GM19397 (cell line): Measurements from ENCODE around the gene LTBP1.

Experiments
- ATAC-seq: cut with Tn5 transposase; IDR thresholded peaks from one replicate; pipeline ENCODE4 v1.9.1; 2021; ENCODE audit warnings: mild to moderate bottlenecking, moderate library complexity; ENCODE audit not compliant: unreplicated experiment

Gene LTBP1

GRCh38 chr2:33178209-33178608 is 231.5 kb downstream of the LTBP1 start:
- ATAC-seq = no peak

- ATAC-seq = no peak
Measured at GRCh38 chr2:33180915-33181314, 234.2 kb downstream of the LTBP1 start.

GRCh38 chr2:33181466-33181865 is 234.7 kb downstream of the LTBP1 start:
- ATAC-seq = no peak

GRCh38 chr2:33184041-33184440 is 237.3 kb downstream of the LTBP1 start:
- ATAC-seq = no peak

- no peak for ATAC-seq
Measured at GRCh38 chr2:33186937-33187336, 240.2 kb downstream of the LTBP1 start.

- ATAC-seq = no peak
Measured at GRCh38 chr2:33188799-33189198, 242.0 kb downstream of the LTBP1 start.

- ATAC-seq = no peak
Measured at GRCh38 chr2:33190393-33190937, 243.7 kb downstream of the LTBP1 start.

GRCh38 chr2:33195891-33196290 is 249.1 kb downstream of the LTBP1 start:
- no peak for ATAC-seq

- ATAC-seq = no peak
Measured at GRCh38 chr2:33196700-33197099, 249.9 kb downstream of the LTBP1 start.

GRCh38 chr2:33197198-33197938 is 250.6 kb downstream of the LTBP1 start:
- ATAC-seq = no peak

GRCh38 chr2:33202641-33203522 is 256.1 kb downstream of the LTBP1 start:
- ATAC-seq = no peak

GRCh38 chr2:33204945-33205344 is 258.2 kb downstream of the LTBP1 start:
- ATAC-seq = peak; percentile 38

GRCh38 chr2:33205693-33206434 is 259.1 kb downstream of the LTBP1 start:
- peak; percentile 93 for ATAC-seq

- no peak for ATAC-seq
Measured at GRCh38 chr2:33207151-33207740, 260.5 kb downstream of the LTBP1 start.

- ATAC-seq = no peak
Measured at GRCh38 chr2:33208400-33208799, 261.6 kb downstream of the LTBP1 start.

GRCh38 chr2:33209976-33210375 is 263.2 kb downstream of the LTBP1 start:
- ATAC-seq = no peak

GRCh38 chr2:33210626-33211025 is 263.9 kb downstream of the LTBP1 start:
- ATAC-seq = no peak

GRCh38 chr2:33212151-33212550 is 265.4 kb downstream of the LTBP1 start:
- ATAC-seq = no peak

- no peak for ATAC-seq
Measured at GRCh38 chr2:33213244-33213643, 266.5 kb downstream of the LTBP1 start.

GRCh38 chr2:33213648-33214047 is 266.9 kb downstream of the LTBP1 start:
- no peak for ATAC-seq

- no peak for ATAC-seq
Measured at GRCh38 chr2:33214436-33214835, 267.7 kb downstream of the LTBP1 start.
